Mammary epithelial cell (primary cell): Measurements from ENCODE around the gene PITPNM1.

Experiments used
- CTCF ChIP-seq, 2 donors: IDR thresholded peaks in 1 of 2; conservative IDR thresholded peaks in 1 of 2; 2 replicates each; pipeline ENCODE4 v1.5.1; 2011 to 2012; ENCODE audit warnings: inconsistent platforms in 2 of 2, low read length in 2 of 2, mild to moderate bottlenecking in 2 of 2, control low read depth in 1 of 2, low read depth in 1 of 2; ENCODE audit not compliant: insufficient read depth in 1 of 2; ENCODE audit errors: extremely low read depth in 1 of 2
- EZH2 ChIP-seq: IDR thresholded peaks from 2 replicates; pipeline ENCODE4 v1.6.1; 2012; ENCODE audit warnings: low read length, inconsistent platforms, borderline replicate concordance

- TF ChIP-seq CTCF (conservative IDR thresholded peaks at IDR 0.05 in 1 of 2, IDR thresholded peaks at IDR 0.05 in 1 of 2; ENCODE audit: extremely low read depth in 1 of 2, insufficient read depth in 1 of 2, low read depth in 1 of 2, low read length in 2 of 2) (no peak), EZH2 (no peak)
Observed at GRCh38 chr11:67491276-67492068, 13.7 kb downstream of the PITPNM1 start.
